Rectal smooth muscle tissue (tissue), 1 donor: ENCODE data around the gene PLCE1.

ENCODE experiments used
- H3K27ac ChIP-seq: one replicate; pipeline ENCODE4 v1.7.0; 2013; ENCODE audit warnings: low read depth, low read length, inconsistent platforms
- H3K27me3 ChIP-seq: one replicate; pipeline ENCODE4 v1.7.0; 2013; ENCODE audit warnings: low read length; ENCODE audit not compliant: control insufficient read depth, insufficient read depth
- H3K36me3 ChIP-seq: one replicate; pipeline ENCODE4 v1.7.0; 2013; ENCODE audit warnings: low read length; ENCODE audit not compliant: control insufficient read depth, insufficient read depth
- H3K4me1 ChIP-seq: one replicate; pipeline ENCODE4 v1.7.0; 2013; ENCODE audit warnings: low read length; ENCODE audit not compliant: control insufficient read depth, insufficient read depth
- H3K4me3 ChIP-seq: one replicate; pipeline ENCODE4 v1.7.0; 2013; ENCODE audit warnings: low read length
- H3K9ac ChIP-seq: one replicate; pipeline ENCODE4 v1.7.0; 2013; ENCODE audit warnings: low read length

PLCE1 gene

DNA sequence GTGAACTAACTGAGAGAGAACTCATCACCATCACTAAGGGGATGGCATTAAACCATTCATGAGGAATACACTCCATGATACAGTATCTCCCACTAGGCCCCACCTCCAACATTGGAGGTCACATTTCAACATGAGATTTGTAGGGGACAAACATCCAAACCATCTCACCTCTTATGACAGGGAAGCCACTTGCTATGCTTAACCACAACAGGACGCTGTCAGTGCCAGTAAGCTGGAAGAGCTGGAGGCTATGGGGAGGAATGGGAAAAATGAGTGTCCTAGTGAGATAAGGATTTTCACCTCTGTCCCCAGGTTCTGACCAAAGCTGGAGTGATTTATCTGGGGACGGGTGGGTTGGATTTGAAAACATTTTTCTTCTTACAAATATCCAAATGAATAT is 17.6 kb downstream of the PLCE1 start:
- no peak overlapping the region for H3K27ac ChIP-seq
- no peak overlapping the region for H3K9ac ChIP-seq
- H3K36me3 ChIP-seq = peaks cover 6% of the 10 kb centered on the region
- H3K4me3 ChIP-seq = no peak overlapping the region
- H3K27me3 ChIP-seq = no peaks in the 10 kb centered on the region
- no peaks in the 10 kb centered on the region for H3K4me1 ChIP-seq

DNA sequence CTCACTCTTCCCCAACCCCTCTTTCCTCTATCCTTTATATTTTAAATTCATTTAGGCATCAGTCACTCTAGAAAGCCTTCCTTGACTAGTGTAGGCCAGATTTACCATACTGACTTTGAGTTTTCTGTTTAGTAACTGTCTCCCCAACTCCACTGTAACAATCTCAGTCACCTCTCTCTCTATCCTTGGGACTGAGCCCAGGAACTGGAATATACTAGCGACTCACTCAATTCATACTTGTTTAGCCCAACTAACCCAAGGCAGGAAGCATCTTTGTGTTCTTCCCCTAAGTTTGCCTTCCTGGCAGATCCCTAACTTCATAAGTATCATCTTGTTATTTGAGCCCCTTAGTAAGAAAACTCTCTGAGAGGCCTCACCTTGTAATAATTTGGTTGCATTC is 19.1 kb downstream of the PLCE1 start:
- H3K27ac ChIP-seq = no peak overlapping the region
- no peaks in the 10 kb centered on the region for H3K27me3 ChIP-seq
- H3K9ac ChIP-seq = no peak overlapping the region
- H3K4me3 ChIP-seq = no peak overlapping the region
- no peaks in the 10 kb centered on the region for H3K4me1 ChIP-seq
- peaks cover 6% of the 10 kb centered on the region for H3K36me3 ChIP-seq

DNA sequence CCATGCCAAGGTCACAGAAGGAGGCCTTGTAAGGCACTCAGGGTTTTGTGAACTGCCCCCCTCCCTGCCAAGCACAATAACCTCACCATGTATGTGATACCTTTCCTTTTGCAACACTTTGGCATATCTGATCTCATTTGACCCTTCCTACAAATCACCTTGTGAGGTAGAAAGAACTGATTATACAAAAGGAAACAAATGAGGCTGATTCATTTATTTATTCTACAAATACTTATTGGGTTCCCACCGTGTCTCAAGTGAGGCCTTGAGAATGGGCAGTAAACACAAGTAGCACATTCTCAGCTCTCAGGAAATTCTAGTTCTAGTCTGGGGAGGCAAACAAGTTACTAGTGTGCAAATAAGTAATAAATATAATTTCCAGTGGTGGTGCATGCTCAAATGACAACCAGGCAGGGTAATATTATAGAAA is 19.6 kb downstream of the PLCE1 start:
- Histone ChIP-seq H3K4me1 (no peaks in the 10 kb centered on the region), H3K27ac (no peak overlapping the region), H3K27me3 (no peaks in the 10 kb centered on the region), H3K36me3 (peaks cover 6% of the 10 kb centered on the region), H3K9ac (no peak overlapping the region), H3K4me3 (no peak overlapping the region)

DNA sequence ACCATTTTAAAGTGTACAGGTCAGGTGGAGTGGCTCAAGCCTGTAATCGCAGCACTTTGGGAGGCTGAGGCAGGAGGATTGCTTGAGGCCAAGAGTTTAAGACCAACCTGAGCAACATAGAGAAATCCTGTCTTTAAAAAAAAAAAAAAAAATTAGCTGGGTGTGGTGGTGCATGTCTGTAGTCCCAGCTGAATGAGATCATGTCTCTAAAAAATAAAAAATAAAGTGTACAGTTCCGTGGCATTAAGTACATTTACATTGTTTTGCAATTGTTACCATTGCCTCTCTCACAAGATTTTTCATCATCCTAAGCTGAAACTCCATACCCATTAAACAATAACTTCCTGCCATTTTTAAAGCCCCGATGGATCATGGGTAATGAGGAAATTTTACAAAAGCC is 20.6 kb downstream of the PLCE1 start:
- no peaks in the 10 kb centered on the region for H3K27me3 ChIP-seq
- H3K9ac ChIP-seq = no peak overlapping the region
- no peak overlapping the region for H3K27ac ChIP-seq
- peaks cover 3% of the 10 kb centered on the region for H3K36me3 ChIP-seq
- no peak overlapping the region for H3K4me3 ChIP-seq
- no peaks in the 10 kb centered on the region for H3K4me1 ChIP-seq

DNA sequence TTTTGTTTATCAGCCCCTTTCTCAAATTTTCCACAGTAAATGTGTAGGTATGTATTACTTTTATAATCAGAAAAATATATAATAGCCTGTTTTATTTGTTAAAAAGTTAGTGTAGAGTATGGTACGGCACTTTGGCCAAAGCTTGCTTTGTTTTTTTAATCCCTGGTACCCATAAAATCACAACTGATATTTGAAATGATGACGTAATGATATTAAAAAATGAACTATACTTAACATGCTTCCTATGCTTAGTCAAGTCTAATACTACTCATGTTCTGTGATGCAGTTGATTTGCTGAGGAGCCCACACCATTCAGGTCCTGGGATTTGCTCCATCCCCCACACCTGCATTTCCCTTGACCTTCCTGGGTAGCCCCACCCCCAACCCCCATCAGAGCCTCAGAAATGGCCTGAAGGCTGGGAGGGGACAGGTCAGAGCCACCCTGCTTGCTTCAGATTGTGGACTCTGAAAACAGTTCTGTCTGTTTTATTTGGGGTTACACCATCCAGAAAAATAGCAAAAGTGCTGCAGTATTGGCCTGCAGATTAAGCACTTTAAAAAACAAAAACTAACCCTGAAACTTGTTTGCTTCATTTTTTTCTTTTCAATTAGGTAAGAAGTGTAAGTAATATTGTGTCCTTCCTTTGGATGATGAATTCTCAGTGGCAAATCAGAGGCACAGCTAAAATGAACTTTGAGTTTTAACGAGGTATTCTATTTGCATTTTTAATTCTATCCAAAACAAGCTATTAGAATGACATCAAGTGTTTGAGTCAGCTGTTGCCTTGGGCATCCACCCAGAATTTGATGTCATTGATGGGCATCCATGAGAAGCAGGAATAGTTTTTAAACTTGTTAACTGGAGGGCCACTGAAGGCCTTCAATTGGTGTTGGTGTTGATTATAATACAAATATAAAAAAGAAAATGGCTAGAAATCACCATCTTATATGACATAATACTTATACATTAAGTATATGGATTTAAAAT is 23.3 kb downstream of the PLCE1 start:
- H3K4me1 ChIP-seq = no peaks in the 10 kb centered on the region
- no peaks in the 10 kb centered on the region for H3K36me3 ChIP-seq
- H3K9ac ChIP-seq = no peak overlapping the region
- no peak overlapping the region for H3K4me3 ChIP-seq
- H3K27ac ChIP-seq = no peak overlapping the region
- no peaks in the 10 kb centered on the region for H3K27me3 ChIP-seq

DNA sequence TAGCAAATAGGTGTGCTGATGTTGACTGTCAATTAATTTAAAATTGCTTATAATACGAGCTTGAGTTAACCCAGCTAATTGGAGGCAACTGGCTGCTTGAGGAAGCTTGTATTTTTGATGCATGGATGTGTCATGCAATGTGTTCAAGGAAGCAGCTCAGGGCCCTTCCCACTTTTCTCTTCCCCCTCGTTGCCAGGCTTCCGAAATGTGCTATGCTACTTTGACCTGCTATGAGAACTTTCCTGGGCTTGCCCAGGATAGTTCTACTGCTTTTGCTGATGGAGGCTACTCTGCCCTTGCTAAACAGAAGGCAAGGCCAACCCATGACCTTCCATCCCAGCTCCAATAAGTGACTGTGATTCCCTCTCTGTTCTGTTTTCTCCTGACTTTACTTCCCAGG is 24.4 kb downstream of the PLCE1 start:
- Histone ChIP-seq H3K36me3 (no peaks in the 10 kb centered on the region), H3K9ac (no peak overlapping the region), H3K4me1 (no peaks in the 10 kb centered on the region), H3K27ac (no peak overlapping the region), H3K4me3 (no peak overlapping the region), H3K27me3 (no peaks in the 10 kb centered on the region)

DNA sequence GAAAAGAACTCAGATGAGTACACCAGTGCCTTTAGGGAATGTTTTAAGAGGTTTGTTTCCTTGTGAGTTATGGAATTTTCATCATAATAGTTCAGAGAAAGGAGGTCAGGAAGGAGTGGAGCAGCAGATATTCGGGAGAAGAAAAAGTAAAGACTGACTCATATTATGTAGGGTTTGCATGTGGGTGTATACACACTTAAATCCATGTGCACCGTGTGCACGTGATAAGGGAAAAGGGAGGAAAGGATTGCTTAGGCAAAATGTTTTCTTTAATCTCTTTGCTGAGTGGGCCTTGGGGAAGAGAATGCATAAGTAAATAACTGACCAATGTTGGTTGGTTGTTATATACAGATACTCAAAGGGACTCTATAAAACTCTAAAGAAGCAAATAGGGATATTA is 30.2 kb downstream of the PLCE1 start:
- no peak overlapping the region for H3K27ac ChIP-seq

DNA sequence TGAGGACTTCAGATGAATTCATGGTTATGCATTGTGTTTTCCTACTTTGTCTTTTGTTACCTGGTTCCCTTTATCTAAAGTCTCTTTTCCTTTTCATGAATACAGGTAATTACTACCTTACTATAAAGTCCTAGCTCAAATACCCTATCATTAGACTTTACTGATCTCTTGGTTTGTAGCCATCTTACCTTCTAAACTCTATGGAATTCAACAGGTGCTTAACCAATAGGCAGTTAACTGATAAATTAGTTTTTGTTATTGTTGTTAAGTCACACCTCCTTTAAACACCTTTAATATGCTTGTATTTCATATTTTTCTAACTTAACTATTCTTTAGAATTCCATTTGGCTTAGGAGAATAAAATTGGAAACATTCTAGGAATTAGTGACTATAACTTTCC is 30.7 kb downstream of the PLCE1 start:
- Histone ChIP-seq H3K27ac (no peak overlapping the region), H3K4me1 (no peaks in the 10 kb centered on the region), H3K9ac (no peak overlapping the region)

More for the DNA sequence above, 30.2 kb downstream of the PLCE1 start:
- Histone ChIP-seq H3K4me3 (no peak overlapping the region), H3K27me3 (no peaks in the 10 kb centered on the region), H3K36me3 (no peaks in the 10 kb centered on the region), H3K4me1 (no peaks in the 10 kb centered on the region), H3K9ac (no peak overlapping the region)

DNA sequence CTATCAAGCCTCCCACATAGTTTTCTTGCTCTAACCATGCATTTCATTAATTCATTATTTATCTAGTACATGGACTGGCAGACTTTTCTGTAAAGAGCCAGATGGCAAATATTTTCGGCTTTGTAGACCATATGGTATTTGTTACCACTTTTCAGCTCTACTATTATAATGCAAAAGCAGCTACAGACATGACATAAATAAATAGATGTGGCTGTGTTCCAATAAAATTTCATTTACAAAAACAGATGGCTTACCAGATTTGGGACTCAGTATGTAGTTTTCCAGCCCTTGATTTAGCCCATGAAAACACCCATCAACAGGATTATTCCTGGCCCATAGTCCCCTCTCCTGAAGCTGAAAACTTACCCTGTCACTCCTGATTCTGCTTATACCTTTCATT is 32.1 kb downstream of the PLCE1 start:
- H3K9ac ChIP-seq = no peak overlapping the region
- H3K27me3 ChIP-seq = no peaks in the 10 kb centered on the region
- no peak overlapping the region for H3K27ac ChIP-seq
- no peaks in the 10 kb centered on the region for H3K36me3 ChIP-seq
- no peak overlapping the region for H3K4me3 ChIP-seq
- no peaks in the 10 kb centered on the region for H3K4me1 ChIP-seq

More for the DNA sequence above, 30.7 kb downstream of the PLCE1 start:
- Histone ChIP-seq H3K4me3 (no peak overlapping the region), H3K27me3 (no peaks in the 10 kb centered on the region), H3K36me3 (no peaks in the 10 kb centered on the region)

DNA sequence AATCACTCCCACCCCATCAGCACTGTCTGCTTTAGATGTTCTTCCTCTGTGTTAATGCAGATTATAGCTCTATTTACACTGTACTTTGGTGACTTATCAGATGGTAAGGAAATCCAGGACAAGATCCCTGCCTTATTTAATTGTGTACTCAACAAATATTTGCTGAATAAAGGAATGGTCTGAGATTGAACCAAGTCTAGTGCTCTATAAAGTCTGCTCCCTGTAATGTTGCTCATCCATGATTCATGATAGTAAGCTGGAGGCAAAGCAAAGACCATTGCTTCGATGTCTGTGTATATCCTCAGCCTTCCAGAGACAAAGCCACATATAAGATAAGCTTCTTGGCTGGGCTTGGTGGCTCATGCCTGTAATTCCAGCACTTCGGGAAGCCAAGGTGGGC is 33.5 kb downstream of the PLCE1 start:
- Histone ChIP-seq H3K27ac (no peak overlapping the region), H3K36me3 (no peaks in the 10 kb centered on the region), H3K27me3 (no peaks in the 10 kb centered on the region), H3K9ac (no peak overlapping the region), H3K4me1 (no peaks in the 10 kb centered on the region), H3K4me3 (no peak overlapping the region)

DNA sequence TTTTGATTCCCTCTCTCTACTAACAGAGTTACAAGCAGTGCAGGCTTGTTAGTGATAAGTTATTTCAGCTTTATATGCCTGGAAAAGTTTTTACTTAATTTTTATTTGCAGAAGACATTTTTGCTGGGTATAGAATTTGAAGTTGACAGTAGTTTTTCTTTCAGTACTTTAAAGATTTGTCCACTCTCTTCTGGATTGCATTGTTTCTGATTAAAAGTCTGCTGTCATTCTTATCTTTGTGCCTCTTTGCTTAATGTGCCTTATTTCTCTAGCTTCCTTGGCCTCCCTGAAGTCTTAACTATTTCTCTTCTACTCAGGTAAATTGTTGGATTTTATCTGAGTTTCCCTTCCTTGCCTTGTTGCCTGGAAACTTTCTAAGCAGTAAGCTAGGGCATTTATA is 36.2 kb downstream of the PLCE1 start:
- H3K27me3 ChIP-seq = no peaks in the 10 kb centered on the region

DNA sequence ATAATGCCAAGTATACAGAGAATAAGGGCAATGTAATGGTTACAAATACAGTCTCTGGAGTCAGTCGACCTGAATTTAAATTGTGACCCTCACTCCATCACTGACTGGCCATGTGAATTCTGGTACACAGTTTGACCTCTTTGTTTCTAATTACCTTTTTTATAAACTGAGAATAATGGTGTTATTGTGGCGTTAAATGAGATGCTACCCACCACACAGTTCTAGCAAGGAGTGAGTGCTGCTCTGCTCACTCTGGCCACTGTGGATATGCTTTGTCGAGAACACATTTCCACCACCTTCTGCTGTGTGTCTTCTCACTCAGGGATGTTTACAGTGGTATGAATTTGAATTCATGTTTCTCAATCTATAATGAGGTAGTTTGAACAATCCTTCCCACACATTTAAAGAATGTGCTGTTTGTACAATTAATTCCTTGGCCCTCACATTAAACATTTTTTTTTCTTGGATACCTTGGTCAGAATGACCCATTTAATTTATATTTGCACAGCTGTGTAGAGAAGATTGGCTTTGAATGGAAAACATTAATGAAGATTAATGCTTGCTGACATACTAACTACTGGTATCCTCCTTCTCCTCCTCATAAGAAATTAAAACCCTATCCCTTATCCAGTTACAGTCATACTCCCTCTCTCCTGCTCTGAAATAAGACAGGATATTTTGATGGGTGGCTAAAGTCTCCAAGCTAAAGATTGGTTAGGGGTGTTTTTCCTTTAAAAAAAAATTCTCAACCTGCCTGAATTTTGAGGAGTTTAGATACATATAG is 42.4 kb downstream of the PLCE1 start:
- H3K27ac ChIP-seq = no peak overlapping the region
- no peaks in the 10 kb centered on the region for H3K36me3 ChIP-seq
- no peak overlapping the region for H3K4me3 ChIP-seq
- H3K4me1 ChIP-seq = no peaks in the 10 kb centered on the region
- no peak overlapping the region for H3K9ac ChIP-seq
- no peaks in the 10 kb centered on the region for H3K27me3 ChIP-seq

More for the DNA sequence above, 36.2 kb downstream of the PLCE1 start:
- no peak overlapping the region for H3K4me3 ChIP-seq
- H3K36me3 ChIP-seq = no peaks in the 10 kb centered on the region
- H3K9ac ChIP-seq = no peak overlapping the region
- no peak overlapping the region for H3K27ac ChIP-seq
- no peaks in the 10 kb centered on the region for H3K4me1 ChIP-seq
